Keratinocyte (primary cell): ENCODE results near the gene NDUFAF3.

ENCODE experiments used
- EZH2 ChIP-seq: IDR thresholded peaks from one replicate; pipeline ENCODE4 v1.6.1; 2012; ENCODE audit warnings: inconsistent platforms, mild to moderate bottlenecking, low read length, moderate library complexity
- TF ChIP-seq, protein P1 (sequence below), 3 experiments: IDR thresholded peaks in 1 of 3; conservative IDR thresholded peaks in 1 of 3; optimal IDR thresholded peaks in 1 of 3; 2 replicates in 2 of 3; 3 replicates in 1 of 3; pipeline versions ENCODE3 to v1.5.1; 2011; ENCODE audit warnings: low read length in 3 of 3, mild to moderate bottlenecking in 3 of 3, moderate library complexity in 2 of 3, control low read depth in 1 of 3, inconsistent platforms in 1 of 3; ENCODE audit not compliant: insufficient read depth in 2 of 3; ENCODE audit errors: extremely low read depth in 1 of 3

DNA sequence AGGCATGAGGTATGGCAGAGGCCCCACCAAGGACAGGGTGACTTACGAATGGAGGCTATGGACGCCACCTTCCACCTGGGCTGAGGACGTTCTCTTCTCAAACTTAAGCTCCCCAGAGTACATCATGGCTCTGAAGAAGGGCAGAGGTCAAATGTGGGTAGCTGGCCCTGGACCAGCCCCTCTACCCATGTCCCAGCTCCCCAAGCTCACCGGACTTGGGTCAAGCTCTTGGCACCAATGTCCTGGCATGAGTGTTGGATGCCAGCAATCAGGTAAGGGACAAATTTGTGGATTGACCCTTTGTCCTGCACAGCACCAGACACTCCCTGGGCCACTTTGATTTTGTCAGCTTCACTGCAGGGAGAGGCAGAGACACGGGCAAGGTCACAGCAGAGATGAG is 2.5 kb downstream of the NDUFAF3 start:
- TF ChIP-seq, protein P1, sequence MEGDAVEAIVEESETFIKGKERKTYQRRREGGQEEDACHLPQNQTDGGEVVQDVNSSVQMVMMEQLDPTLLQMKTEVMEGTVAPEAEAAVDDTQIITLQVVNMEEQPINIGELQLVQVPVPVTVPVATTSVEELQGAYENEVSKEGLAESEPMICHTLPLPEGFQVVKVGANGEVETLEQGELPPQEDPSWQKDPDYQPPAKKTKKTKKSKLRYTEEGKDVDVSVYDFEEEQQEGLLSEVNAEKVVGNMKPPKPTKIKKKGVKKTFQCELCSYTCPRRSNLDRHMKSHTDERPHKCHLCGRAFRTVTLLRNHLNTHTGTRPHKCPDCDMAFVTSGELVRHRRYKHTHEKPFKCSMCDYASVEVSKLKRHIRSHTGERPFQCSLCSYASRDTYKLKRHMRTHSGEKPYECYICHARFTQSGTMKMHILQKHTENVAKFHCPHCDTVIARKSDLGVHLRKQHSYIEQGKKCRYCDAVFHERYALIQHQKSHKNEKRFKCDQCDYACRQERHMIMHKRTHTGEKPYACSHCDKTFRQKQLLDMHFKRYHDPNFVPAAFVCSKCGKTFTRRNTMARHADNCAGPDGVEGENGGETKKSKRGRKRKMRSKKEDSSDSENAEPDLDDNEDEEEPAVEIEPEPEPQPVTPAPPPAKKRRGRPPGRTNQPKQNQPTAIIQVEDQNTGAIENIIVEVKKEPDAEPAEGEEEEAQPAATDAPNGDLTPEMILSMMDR (optimal IDR thresholded peaks at IDR 0.05 in 1 of 3, IDR thresholded peaks at IDR 0.05 in 1 of 3, conservative IDR thresholded peaks at IDR 0.05 in 1 of 3; ENCODE audit: extremely low read depth in 1 of 3, insufficient read depth in 2 of 3, low read length in 3 of 3): no peak
- no peak for TF ChIP-seq EZH2
